Body of pancreas (tissue), 4 donors: ENCODE measurements around the gene CCDC134.

Experiments
- CTCF ChIP-seq, 7 experiments: fragments of 450-650 bp in 4 of 7; fragments of 200-600 bp in 3 of 7; sonication (generic) in 3 of 7; IDR thresholded peaks; one replicate each; pipeline ENCODE4 v1.5.1; 2016 to 2019; ENCODE audit warnings: antibody characterized with exemption in 7 of 7
- POLR2A ChIP-seq, 3 donors: fragments of 450-650 bp; IDR thresholded peaks; one replicate each; pipeline ENCODE4 v1.6.1; 2016; ENCODE audit warnings: antibody characterized with exemption in 3 of 3, mild to moderate bottlenecking in 2 of 3

GRCh38 chr22:41815716-41816115 lies 15.2 kb downstream of the CCDC134 start:
- TF ChIP-seq CTCF (IDR thresholded peaks at IDR 0.05) (no peak), POLR2A (IDR thresholded peaks at IDR 0.05) (no peak)
